HepG2 (cell line): Measurements from ENCODE around the gene NBPF1. TPM values are rescaled to one million over a fixed set of nuclear protein-coding genes. Genes with fewer than 3 reads are reported as not detected.
"Not testable (repeated sequence)": the region's sequence is repeated elsewhere in the genome, so short reads cannot be mapped to it uniquely, and the experiment has no call there.

Source experiments
- ARID5B ChIP-seq: IDR thresholded peaks from 2 replicates; pipeline ENCODE4 v1.4.0; 2020; ENCODE audit warnings: mild to moderate bottlenecking, missing genetic modification reagents
- ERF ChIP-seq: IDR thresholded peaks from 2 replicates; pipeline ENCODE4 v1.6.1; 2018; ENCODE audit warnings: missing biosample characterization, missing genetic modification reagents
- FOXP4 ChIP-seq: sonication (generic); formaldehyde crosslinking; IDR thresholded peaks from 2 replicates; pipeline ENCODE4 v1.4.0; 2020; ENCODE audit warnings: missing genetic modification reagents
- KDM5B ChIP-seq: sonication (generic); formaldehyde crosslinking; IDR thresholded peaks from 2 replicates; pipeline ENCODE4 v1.4.0; 2020; ENCODE audit warnings: missing genetic modification reagents, mild to moderate bottlenecking, borderline replicate concordance
- MAF1 ChIP-seq: sonication (generic); formaldehyde crosslinking; IDR thresholded peaks from 2 replicates; pipeline ENCODE4 v1.5.0; 2020; ENCODE audit warnings: missing genetic modification reagents, borderline replicate concordance
- NR2F6 ChIP-seq, 2 experiments: IDR thresholded peaks; 2 replicates each; pipeline ENCODE4 v1.6.1; 2016; ENCODE audit warnings: antibody characterized with exemption in 1 of 2, mild to moderate bottlenecking in 1 of 2
- PATZ1 ChIP-seq: sonication (generic); formaldehyde crosslinking; IDR thresholded peaks from 2 replicates; pipeline ENCODE4 v1.4.0; 2020; ENCODE audit warnings: missing genetic modification reagents
- SALL2 ChIP-seq: sonication (generic); formaldehyde crosslinking; IDR thresholded peaks from 2 replicates; pipeline ENCODE4 v1.8.1; 2023; ENCODE audit warnings: mild to moderate bottlenecking, missing genetic modification reagents, inconsistent platforms
- SOX6 ChIP-seq, 2 experiments: fragments of 450-650 bp in 1 of 2; sonication (generic) in 1 of 2; formaldehyde crosslinking in 1 of 2; IDR thresholded peaks; 2 replicates each; pipeline versions ENCODE4 v1.4.0 to v1.6.1; 2017 to 2020; ENCODE audit warnings: antibody characterized with exemption in 1 of 2, mild to moderate bottlenecking in 1 of 2, missing genetic modification reagents in 1 of 2
- SSRP1 ChIP-seq: IDR thresholded peaks from 2 replicates; pipeline ENCODE4 v1.6.1; 2016; ENCODE audit warnings: control low read depth
- ZFP90 ChIP-seq: sonication (generic); formaldehyde crosslinking; IDR thresholded peaks from 2 replicates; pipeline ENCODE4 v1.8.0; 2022; ENCODE audit warnings: missing genetic modification reagents, mild to moderate bottlenecking, inconsistent platforms, borderline replicate concordance
- ZNF143 ChIP-seq: sonication (generic); formaldehyde crosslinking; IDR thresholded peaks from 2 replicates; pipeline ENCODE4 v1.4.0; 2020; ENCODE audit warnings: missing genetic modification reagents
- ZNF232 ChIP-seq: sonication (generic); formaldehyde crosslinking; IDR thresholded peaks from 2 replicates; pipeline ENCODE4 v1.4.0; 2020; ENCODE audit warnings: missing genetic modification reagents, borderline replicate concordance
- ZNF263 ChIP-seq: sonication (generic); formaldehyde crosslinking; IDR thresholded peaks from 2 replicates; pipeline ENCODE4 v1.4.0; 2020; ENCODE audit warnings: missing genetic modification reagents
- ZNF503 ChIP-seq: sonication (generic); formaldehyde crosslinking; IDR thresholded peaks from 2 replicates; pipeline ENCODE4 v1.4.0; 2020; ENCODE audit warnings: missing genetic modification reagents
- ZNF800 ChIP-seq: sonication (generic); formaldehyde crosslinking; IDR thresholded peaks from 2 replicates; pipeline ENCODE4 v1.4.0; 2020; ENCODE audit warnings: missing genetic modification reagents
- polyA plus RNA-seq, 8 experiments: library from polyadenylated mRNA; depleted of rRNA in 3 of 8; stranded (reverse) in 7 of 8; unstranded in 1 of 8; fragments of >200 nt; fragmentation: Illumina TruSeq in 4 of 8; extraction: Trizol in 4 of 8; gene quantifications; 2 replicates each; pipeline versions ENCODE4 v1.2.1 to v1.2.3, GENCODE V29; 2011 to 2016; ENCODE audit warnings: low read depth in 4 of 8, missing spikeins in 1 of 8, mixed read lengths in 1 of 8; ENCODE audit not compliant: insufficient read depth in 1 of 8
- total RNA-seq, 5 experiments: library from RNA; depleted of rRNA; stranded (reverse); fragments of >200 nt; fragmentation: Illumina TruSeq; extraction: Trizol; gene quantifications; 2 replicates each; pipeline ENCODE4 v1.2.3, GENCODE V29; 2016; ENCODE audit warnings: low read depth in 1 of 5

NBPF1 gene
- total and polyA plus RNA-seq, 2 of the 13 experiments (the other 11 are each of a cell fraction or from before 2014, with no cell fraction given): 30.3 to 35.6 TPM

- TF ChIP-seq ZNF232 (CRISPR knock-in tag): 0 out of 2 replicates have a peak, but pooled peaks have one; percentile 54
- not testable (repeated sequence) for TF ChIP-seq NR2F6, SOX6 (IDR thresholded peaks at IDR 0.05)
- TF ChIP-seq NR2F6 (CRISPR knock-in tag; IDR thresholded peaks at IDR 0.05): peak; percentile 50; the same call in 1 of the 2 replicates
- TF ChIP-seq ZNF800 (CRISPR knock-in tag): peak; percentile 80
- TF ChIP-seq ZNF503 (CRISPR knock-in tag): peak; percentile 53; the same call in 1 of the 2 replicates
- TF ChIP-seq ERF (CRISPR knock-in tag): 0 out of 2 replicates have a peak, but pooled peaks have one; percentile 27
- peak; percentile 45; the same call in 1 of the 2 replicates for TF ChIP-seq ZNF263 (CRISPR knock-in tag)
- peak; percentile 27; the same call in 1 of the 2 replicates for TF ChIP-seq ZNF143 (CRISPR knock-in tag)
- TF ChIP-seq ARID5B (CRISPR knock-in tag): peak; percentile 50
- peak; percentile 35; the same call in 1 of the 2 replicates for TF ChIP-seq FOXP4
- peak; percentile 76; the same call in 1 of the 2 replicates for TF ChIP-seq ZFP90
- TF ChIP-seq MAF1 (CRISPR knock-in tag): peak; percentile 97
- TF ChIP-seq PATZ1: peak; percentile 19; the same call in 1 of the 2 replicates
- 0 out of 2 replicates have a peak, but pooled peaks have one; percentile 31 for TF ChIP-seq KDM5B
- TF ChIP-seq SOX6 (CRISPR knock-in tag; IDR thresholded peaks at IDR 0.05): peak; percentile 45; the same call in 1 of the 2 replicates
- TF ChIP-seq SALL2 (CRISPR knock-in tag): 0 out of 2 replicates have a peak, but pooled peaks have one; percentile 27
- peak; percentile 87; the same call in 1 of the 2 replicates for TF ChIP-seq SSRP1
These were observed 78.4 kb downstream of the NBPF1 start (continued) for GRCh38 chr1:16534829-16535456.
